Esophagus muscularis mucosa (tissue), 4 donors: ENCODE results near the gene ZBED1.

Experiments
- EP300 ChIP-seq: sonication (generic); formaldehyde crosslinking; IDR thresholded peaks from one replicate; pipeline ENCODE4 v1.6.1; 2017; ENCODE audit warnings: antibody characterized with exemption
- POLR2A ChIP-seq: fragments of 450-650 bp; IDR thresholded peaks from one replicate; pipeline ENCODE4 v1.6.1; 2017; ENCODE audit warnings: antibody characterized with exemption, moderate library complexity, mild to moderate bottlenecking, low read depth
- TF ChIP-seq, protein P1 (sequence below), 3 experiments: fragments of 200-600 bp in 2 of 3; fragments of 450-650 bp in 1 of 3; sonication (generic) in 2 of 3; IDR thresholded peaks; one replicate each; pipeline ENCODE4 v1.5.1; 2017 to 2019; ENCODE audit warnings: antibody characterized with exemption in 3 of 3, mild to moderate bottlenecking in 2 of 3, moderate library complexity in 1 of 3

DNA sequence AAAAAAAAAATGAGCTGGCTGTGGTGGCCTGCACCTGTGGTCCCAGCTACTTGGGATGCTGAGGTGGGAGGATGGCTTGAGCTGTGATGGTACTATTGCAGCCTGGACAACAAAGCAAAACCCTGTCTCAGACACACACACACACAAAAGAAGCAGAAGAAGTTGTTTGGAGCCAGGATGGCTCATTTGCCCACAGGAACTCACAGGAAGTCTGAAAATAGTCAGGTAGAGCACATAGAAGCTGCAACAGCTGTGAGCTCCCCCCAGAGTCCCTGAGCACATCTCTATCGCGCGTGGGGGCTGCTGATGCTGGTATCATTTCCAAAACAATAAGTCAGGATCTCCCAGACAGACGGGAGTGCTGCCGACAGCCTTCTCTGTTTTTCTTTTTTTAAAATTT is 13.4 kb upstream of the ZBED1 start:
- no peak for TF ChIP-seq POLR2A
- TF ChIP-seq, protein P1, sequence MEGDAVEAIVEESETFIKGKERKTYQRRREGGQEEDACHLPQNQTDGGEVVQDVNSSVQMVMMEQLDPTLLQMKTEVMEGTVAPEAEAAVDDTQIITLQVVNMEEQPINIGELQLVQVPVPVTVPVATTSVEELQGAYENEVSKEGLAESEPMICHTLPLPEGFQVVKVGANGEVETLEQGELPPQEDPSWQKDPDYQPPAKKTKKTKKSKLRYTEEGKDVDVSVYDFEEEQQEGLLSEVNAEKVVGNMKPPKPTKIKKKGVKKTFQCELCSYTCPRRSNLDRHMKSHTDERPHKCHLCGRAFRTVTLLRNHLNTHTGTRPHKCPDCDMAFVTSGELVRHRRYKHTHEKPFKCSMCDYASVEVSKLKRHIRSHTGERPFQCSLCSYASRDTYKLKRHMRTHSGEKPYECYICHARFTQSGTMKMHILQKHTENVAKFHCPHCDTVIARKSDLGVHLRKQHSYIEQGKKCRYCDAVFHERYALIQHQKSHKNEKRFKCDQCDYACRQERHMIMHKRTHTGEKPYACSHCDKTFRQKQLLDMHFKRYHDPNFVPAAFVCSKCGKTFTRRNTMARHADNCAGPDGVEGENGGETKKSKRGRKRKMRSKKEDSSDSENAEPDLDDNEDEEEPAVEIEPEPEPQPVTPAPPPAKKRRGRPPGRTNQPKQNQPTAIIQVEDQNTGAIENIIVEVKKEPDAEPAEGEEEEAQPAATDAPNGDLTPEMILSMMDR (IDR thresholded peaks at IDR 0.05): no peak
- TF ChIP-seq EP300: no peak
